ENCODE measurements around the gene SLF2.
A peak's percentile ranks its signal among the peaks of the same experiment; 100 is the strongest.
"Not testable (repeated sequence)": the region's sequence is repeated elsewhere in the genome, so short reads cannot be mapped to it uniquely, and the experiment has no call there.

Gene SLF2

DNA sequence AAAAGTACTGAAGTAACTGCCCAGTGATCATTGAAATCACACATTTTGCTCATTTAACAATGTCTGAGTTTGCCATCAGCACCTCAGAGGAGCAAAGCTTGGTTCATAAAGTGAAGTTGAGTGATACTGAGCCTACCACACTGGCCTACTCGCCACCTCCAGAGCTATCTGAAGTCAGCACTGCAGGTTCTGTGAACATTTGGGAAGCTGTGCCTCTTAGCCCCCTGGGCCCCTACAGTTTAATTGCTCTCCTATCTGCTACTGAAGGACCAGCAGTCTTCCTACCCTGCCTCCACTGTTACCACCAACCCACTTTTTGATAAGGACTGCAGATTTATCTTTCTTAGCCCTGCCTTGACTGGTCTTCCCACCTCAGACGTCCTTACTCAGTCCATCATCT, 54.6 kb downstream of the SLF2 start:
- no peak for DNase-seq

GRCh38 chr10:100968062-100968736, 55.4 kb downstream of the SLF2 start:
- no peak for DNase-seq

- no peak for DNase-seq
These were observed 56.1 kb downstream of the SLF2 start for GRCh38 chr10:100968863-100969186.

GRCh38 chr10:100969187-100970075, 56.7 kb downstream of the SLF2 start, which contains the start of gene SEMA4G:
SEMA4G (plus strand) TSS chr10:100969504; CDS start chr10:100972913, 3,409 bp downstream.
- DNase-seq: peak; percentile 46

- peak; percentile 50 for DNase-seq
These were observed 57.5 kb downstream of the SLF2 start for GRCh38 chr10:100970076-100970913.

DNA sequence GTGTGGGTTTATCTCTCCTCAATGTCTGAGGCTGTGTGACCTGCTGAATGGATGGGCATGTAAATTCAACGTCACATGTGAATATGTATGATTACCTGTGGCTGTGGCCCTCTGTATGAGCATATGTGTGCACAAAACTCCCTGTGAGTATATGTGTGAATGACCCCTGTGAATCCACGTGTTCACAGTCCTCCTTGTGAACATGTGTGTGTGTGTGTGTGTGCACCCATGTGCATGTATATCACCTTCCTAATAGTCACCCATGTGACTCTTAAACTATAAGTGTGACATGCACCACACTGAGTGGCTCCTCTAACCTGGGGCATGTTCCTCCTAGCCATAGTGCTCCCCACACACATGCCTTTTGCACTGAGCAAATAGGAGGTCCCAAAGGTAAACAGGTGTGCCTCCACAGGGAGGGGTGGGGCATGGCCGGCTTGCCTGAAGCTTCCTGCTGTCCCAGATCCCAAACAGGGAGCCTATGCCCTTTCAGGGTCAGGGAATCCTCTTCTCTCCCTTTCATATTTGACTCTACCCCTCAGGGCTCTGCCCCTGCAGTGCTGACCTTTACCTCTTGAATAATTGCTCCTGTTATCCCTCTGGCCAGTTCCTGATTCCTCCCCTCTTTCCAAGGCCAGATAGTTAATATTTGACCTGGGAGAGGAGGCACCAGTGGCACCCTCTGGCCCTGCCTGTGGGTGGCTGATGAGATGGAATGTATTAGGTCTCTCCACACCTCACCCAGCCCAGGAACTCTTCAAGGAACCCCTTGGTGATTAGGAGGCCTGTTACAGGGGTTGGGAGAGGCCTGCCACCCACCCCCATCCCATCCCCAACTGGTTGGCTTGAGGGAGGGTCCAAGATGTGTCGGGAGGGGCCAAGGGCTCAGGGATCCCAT, 58.4 kb downstream of the SLF2 start:
- DNase-seq: no peak

DNA sequence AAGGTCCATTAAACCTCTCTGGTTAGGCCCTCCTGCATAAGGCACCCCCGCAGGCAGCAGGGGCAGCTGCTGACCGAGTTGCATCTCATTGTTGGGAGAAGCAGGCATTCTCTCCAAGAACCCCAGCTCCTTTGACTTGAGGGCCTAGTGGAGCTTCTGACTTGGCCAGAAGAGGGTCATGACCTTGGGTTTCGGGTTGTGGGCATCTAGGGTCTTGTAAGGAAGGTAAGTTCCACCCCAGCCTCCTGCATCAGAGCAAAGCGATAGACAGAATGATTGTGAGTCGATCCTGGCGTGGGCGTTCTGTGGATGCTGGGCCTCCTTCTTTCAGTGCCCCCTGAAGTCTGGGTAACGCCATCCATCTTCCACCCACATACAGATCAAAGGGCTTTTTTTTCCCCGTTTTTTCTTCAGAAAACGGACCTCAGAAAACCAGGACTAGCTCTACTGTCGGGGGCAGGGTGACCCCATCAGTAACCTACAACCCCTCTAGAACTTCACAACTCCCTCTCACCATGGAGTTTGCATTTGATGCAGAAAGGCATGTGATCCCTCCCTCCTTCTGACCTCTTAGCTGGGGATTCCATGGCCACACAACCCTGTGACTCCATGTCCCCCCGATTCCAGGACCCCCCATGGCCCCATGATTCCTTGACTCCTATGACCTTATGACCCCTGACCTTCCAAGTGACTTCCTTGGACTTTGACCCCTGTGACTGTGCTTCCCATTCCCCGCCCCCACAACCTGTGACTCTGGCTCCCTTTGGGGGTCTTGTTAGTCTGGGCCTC, 59.5 kb downstream of the SLF2 start:
- no peak for DNase-seq

DNA sequence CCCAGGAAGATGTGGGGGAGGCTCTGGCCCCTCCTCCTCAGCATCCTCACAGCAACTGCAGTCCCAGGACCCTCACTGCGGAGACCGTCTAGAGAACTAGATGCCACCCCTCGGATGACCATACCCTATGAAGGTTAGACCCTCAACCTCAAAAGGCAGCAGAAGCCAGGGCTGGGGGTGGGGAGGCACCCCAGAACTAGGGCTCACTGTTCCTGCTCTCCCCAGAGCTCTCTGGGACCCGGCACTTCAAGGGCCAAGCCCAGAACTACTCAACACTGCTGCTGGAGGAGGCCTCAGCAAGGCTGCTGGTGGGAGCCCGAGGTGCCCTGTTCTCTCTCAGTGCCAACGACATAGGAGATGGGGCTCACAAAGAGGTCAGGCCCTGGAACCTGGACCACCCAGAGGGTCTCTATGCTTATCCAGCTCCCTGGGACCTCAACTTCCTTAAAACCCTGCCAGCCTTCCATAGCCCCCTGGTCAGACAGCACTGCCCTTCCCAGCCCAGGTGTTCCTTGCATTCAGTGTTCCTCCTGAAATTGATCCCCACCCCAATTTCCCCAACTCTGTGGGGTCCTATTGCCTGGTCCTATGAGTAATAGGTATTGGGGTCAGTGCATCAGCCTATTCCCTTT, 60.3 kb downstream of the SLF2 start:
- no peak for DNase-seq

GRCh38 chr10:100975397-100975796, 62.6 kb downstream of the SLF2 start:
- DNase-seq: not testable (repeated sequence)

DNA sequence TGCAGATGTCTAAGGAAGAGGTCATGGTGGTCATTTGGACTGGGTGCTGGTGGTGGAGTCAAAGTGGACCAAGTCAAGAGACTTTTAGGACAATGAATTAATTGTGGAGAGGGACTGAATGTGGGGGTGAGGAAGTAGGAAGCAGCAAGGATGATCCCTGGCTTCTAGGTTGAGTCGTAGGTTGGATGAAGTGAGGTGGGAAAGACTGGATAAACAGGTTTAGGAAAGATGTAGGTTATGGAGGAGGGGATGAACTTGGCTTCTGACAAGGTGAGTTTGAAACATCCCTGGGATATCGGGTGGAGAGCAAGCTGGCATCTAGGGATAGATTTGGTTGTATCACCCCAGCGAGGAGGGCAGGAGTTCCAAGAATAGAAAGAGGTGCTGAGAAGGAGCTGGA, 64.1 kb downstream of the SLF2 start:
- no peak for DNase-seq

- no peak for DNase-seq
These were observed 64.7 kb downstream of the SLF2 start for GRCh38 chr10:100977436-100977835.

DNA sequence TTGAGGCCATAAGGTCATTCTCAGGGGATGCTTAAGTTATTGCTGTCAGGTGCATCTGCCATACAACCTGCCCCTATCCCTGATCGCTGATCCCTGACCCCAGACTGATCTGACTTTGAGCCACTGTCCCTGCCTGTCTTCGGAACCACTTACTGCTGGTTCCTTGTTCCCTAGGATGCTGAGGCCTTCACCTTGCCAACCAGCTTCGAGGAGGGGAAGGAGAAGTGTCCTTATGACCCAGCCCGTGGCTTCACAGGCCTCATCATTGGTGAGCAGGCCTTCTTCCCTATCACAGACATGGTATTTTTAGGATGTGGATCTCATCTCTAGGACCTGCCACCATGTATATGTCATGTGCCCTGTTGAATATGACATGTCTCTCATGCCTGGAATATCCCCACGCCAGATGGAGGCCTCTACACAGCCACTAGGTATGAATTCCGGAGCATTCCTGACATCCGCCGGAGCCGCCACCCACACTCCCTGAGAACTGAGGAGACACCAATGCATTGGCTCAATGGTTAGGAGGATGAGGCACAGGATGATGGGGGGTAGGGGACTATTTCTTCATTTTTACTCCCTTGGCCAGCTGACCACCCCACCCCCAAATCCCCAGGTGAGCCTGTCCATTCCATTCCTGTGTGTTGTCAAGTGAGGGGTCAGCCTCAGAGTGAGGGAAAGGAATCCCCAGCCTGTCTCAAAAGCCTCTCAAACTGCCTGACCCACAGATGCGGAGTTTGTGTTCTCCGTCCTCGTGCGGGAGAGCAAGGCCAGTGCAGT, 65.5 kb downstream of the SLF2 start:
- DNase-seq: no peak

DNA sequence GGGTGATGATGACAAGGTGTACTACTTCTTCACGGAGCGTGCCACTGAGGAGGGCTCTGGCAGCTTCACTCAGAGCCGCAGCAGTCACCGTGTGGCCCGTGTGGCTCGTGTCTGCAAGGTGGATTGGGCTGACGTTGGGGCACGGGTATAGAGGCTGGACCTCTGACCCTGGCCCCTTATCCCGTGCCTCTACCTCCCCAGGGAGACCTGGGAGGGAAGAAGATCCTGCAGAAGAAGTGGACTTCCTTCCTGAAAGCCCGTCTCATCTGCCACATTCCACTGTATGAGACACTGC, 66.1 kb downstream of the SLF2 start:
- no peak for DNase-seq

DNA sequence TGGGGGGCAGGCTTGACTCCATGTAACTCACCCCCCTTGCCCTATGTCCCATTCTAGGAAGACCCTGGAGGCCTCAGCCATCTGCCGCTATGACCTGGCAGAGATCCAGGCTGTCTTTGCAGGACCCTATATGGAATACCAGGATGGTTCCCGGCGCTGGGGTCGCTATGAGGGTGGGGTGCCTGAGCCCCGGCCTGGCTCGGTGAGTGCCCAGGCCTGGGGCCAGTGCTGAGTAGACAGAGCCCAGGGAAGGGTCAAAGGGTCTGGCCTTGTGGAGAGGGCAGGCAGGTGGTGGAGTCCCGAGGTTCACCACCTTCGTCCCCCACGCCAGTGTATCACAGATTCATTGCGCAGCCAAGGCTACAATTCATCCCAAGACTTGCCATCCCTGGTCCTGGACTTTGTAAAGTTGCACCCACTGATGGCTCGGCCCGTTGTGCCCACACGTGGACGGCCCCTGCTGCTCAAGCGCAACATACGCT, 67.1 kb downstream of the SLF2 start:
- DNase-seq: no peak

DNA sequence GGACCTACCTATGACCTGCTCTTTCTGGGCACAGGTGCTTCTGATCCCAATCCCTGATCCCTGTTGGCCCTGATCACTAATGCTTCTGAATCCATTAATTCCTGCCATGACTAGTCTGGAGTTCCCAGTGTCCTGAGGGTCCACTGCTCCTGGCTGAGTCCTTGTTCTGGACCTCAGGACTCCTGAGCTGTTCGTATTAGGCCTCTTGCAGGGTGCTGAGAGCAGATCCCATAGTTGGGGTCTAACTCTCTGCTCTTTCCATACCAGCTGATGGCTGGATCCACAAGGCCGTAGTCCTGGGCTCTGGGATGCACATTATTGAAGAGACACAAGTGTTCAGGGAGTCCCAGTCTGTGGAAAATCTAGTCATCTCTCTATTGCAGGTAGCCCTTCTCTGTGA, 67.5 kb downstream of the SLF2 start:
- no peak for DNase-seq

DNA sequence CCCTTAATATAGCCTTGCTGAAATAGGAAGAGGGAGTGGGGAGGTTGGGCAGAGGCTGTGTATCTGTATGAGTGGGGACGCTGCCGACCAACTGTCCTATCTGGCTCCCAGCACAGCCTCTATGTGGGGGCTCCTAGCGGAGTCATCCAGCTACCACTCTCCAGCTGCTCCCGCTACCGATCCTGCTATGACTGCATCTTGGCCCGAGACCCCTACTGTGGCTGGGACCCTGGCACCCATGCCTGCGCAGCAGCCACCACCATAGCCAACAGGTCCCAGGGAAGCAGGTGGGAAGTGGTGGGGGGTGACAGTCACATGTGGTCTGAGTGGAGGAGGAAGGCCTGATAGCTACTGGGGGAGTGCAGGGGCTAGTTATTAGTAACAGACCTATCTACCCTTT, 67.9 kb downstream of the SLF2 start:
- DNase-seq: no peak

DNA sequence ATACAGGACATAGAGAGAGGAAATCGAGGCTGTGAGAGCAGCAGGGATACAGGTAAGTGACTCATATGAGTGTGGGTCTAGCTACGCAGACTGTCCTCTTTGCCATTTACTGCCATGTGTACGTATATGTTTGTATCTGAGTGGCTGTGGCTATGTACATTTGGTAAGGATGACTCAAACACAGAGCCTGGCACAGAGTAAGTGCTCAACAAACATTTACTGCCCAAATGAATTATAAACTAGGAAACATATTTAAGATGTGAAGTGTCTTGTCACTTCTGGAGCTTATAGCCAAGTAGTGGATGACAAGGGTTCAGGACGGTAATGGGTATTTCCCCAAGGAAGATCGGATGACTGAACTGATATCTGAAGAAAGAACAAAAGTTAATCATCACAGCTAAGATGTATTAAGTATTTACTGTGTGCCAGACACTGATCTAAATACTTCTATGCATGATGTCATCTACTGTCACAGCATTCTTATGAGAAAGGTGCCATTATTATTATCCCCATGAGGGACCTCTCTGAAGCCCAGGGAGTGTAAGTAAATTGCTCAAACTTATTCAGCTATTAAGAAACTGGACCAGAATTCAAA, 68.5 kb downstream of the SLF2 start:
- DNase-seq: no peak

GRCh38 chr10:100982916-100983830, 70.4 kb downstream of the SLF2 start:
- DNase-seq: no peak
